K562 (cell line): Measurements from ENCODE around the gene ACTL8. TPM values are rescaled to one million over a fixed set of nuclear protein-coding genes. Genes with fewer than 3 reads are reported as not detected.

Source experiments
- ATAC-seq: fragments of 200-7000 bp; cut with Tn5 transposase; 3 replicates; pipeline ENCODE4 v1.9.1; 2020; ENCODE audit warnings: moderate library complexity
- BruUV-seq: library from RNA; stranded (reverse); fragments of 400-500 nt; replicated peaks from 2 replicates; lab custom pipeline; 2021; lab: Mats Ljungman, UMichigan
- CTCF ChIA-PET: fragments of 300-600 bp; formaldehyde crosslinking; extraction: SDS; loops from one replicate; lab custom pipeline; 2021; ENCODE audit warnings: low intra/inter-chr PET ratio; lab: Yijun Ruan, JAX
- POLR2A ChIA-PET: fragments of 300-600, 350-650 bp; sonication (Branson Sonifier 250); formaldehyde crosslinking; extraction: SDS; loops from one replicate; lab custom pipeline; 2021; ENCODE audit warnings: antibody characterized with exemption, inconsistent platforms; lab: Yijun Ruan, JAX
- DNase-seq, 4 experiments: peaks; one replicate each; pipeline versions ENCODE4 v3.0.0 to v3.0.0-alpha.2; 2011 to 2018; ENCODE audit warnings: low spot score in 3 of 4, mixed read lengths in 3 of 4; ENCODE audit errors: extremely low read depth in 1 of 4
- FAIRE-seq: peaks from 2 replicates; lab custom pipeline; 2011; peaks lifted over from hg19 to GRCh38; lab: Jason Lieb, UNC
- H2AFZ ChIP-seq: 2 replicates; pipeline ENCODE4 v1.6.0; 2011; ENCODE audit warnings: low read depth, low read length, control low read depth, inconsistent platforms
- H3K27ac ChIP-seq: fragments of 200-600 bp; 3 replicates; pipeline ENCODE4 v1.8.0; 2011; ENCODE audit warnings: low read depth, mild to moderate bottlenecking, control low read depth, inconsistent platforms, low read length, moderate library complexity, mixed read lengths; ENCODE audit errors: extremely low read depth
- H3K27me3 ChIP-seq, 2 experiments: fragments of 300-600 bp in 1 of 2; 2 replicates in 1 of 2; 3 replicates in 1 of 2; pipeline versions ENCODE4 v1.6.0 to v1.8.0; 2011; ENCODE audit warnings: inconsistent platforms in 2 of 2, low read length in 2 of 2, mild to moderate bottlenecking in 1 of 2, mixed read lengths in 1 of 2, moderate library complexity in 1 of 2; ENCODE audit not compliant: control insufficient read depth in 2 of 2, insufficient read depth in 2 of 2
- H3K36me3 ChIP-seq: fragments of 300-600 bp; 3 replicates; pipeline ENCODE4 v1.8.0; 2011; ENCODE audit warnings: mild to moderate bottlenecking, low read length, inconsistent platforms; ENCODE audit not compliant: control insufficient read depth, insufficient read depth
- H3K4me1 ChIP-seq, 2 experiments: fragments of 200-600 bp in 1 of 2; replicated peaks in 1 of 2; 2 replicates in 1 of 2; 3 replicates in 1 of 2; pipeline versions ENCODE4 v1.5.1 to v1.8.0; 2011; ENCODE audit warnings: inconsistent platforms in 2 of 2, low read length in 2 of 2, mild to moderate bottlenecking in 1 of 2, mixed read lengths in 1 of 2, moderate library complexity in 1 of 2; ENCODE audit not compliant: control insufficient read depth in 2 of 2, insufficient read depth in 2 of 2
- H3K4me2 ChIP-seq: 2 replicates; pipeline ENCODE4 v1.6.1; 2011; ENCODE audit warnings: low read length, control low read depth, inconsistent platforms, mixed read lengths; ENCODE audit not compliant: insufficient read depth
- H3K4me3 ChIP-seq: fragments of 200-600 bp; sonication (generic), shearing (Covaris generic); 2 replicates; pipeline ENCODE4 v1.5.1; 2016; ENCODE audit warnings: control low read depth, inconsistent platforms
- H3K79me2 ChIP-seq: fragments of 200-600 bp; 3 replicates; pipeline ENCODE4 v1.8.0; 2011; ENCODE audit warnings: low read length, inconsistent platforms; ENCODE audit not compliant: control insufficient read depth, insufficient read depth
- H3K9ac ChIP-seq, 2 experiments: 2 replicates each; pipeline versions ENCODE4 v1.6.0 to v1.6.1; 2011; ENCODE audit warnings: low read depth in 2 of 2, low read length in 2 of 2, control low read depth in 1 of 2, inconsistent platforms in 1 of 2, mild to moderate bottlenecking in 1 of 2, mixed read lengths in 1 of 2; ENCODE audit not compliant: insufficient read depth in 1 of 2
- H3K9me1 ChIP-seq: one replicate; pipeline ENCODE4 v1.6.0; 2011; ENCODE audit warnings: inconsistent platforms, mild to moderate bottlenecking, low read length, moderate library complexity; ENCODE audit not compliant: control insufficient read depth, insufficient read depth
- H3K9me3 ChIP-seq: replicated peaks from 2 replicates; pipeline ENCODE4 v1.5.1; 2011; ENCODE audit warnings: low read depth, low read length, inconsistent platforms; ENCODE audit not compliant: control insufficient read depth, insufficient read depth
- H4K20me1 ChIP-seq: replicated peaks from 2 replicates; pipeline ENCODE4 v1.6.1; 2011; ENCODE audit warnings: low read length, inconsistent platforms, mixed read lengths; ENCODE audit not compliant: control insufficient read depth, insufficient read depth
- CBX3 ChIP-seq, 2 experiments: IDR thresholded peaks; 1 replicate in 1 of 2; 2 replicates in 1 of 2; pipeline ENCODE4 v1.6.1; 2012; ENCODE audit warnings: inconsistent platforms in 2 of 2, low read length in 2 of 2, borderline replicate concordance in 1 of 2, control low read depth in 1 of 2
- CREM ChIP-seq: IDR thresholded peaks from 2 replicates; pipeline ENCODE4 v1.6.1; 2014; ENCODE audit warnings: antibody characterized with exemption, low read depth
- DEAF1 ChIP-seq: fragments of 450-650 bp; formaldehyde crosslinking; IDR thresholded peaks from 2 replicates; pipeline ENCODE4 v1.4.0; 2020; ENCODE audit warnings: mild to moderate bottlenecking, moderate library complexity
- GABPB2 ChIP-seq: fragments of 250-450 bp; sonication (Bioruptor Pico); conservative IDR thresholded peaks from 2 replicates; pipeline ENCODE4 v1.5.1; 2021; ENCODE audit warnings: mild to moderate bottlenecking
- HMGN3 ChIP-seq: IDR thresholded peaks from 2 replicates; pipeline ENCODE4 v1.6.1; 2011; ENCODE audit warnings: borderline replicate concordance, low read depth, mild to moderate bottlenecking, mixed read lengths, low read length; ENCODE audit not compliant: insufficient read length; ENCODE audit errors: extremely low read depth
- JUND ChIP-seq, 2 experiments: IDR thresholded peaks; 2 replicates in 1 of 2; 3 replicates in 1 of 2; pipeline ENCODE4 v1.6.1; 2011; ENCODE audit warnings: borderline replicate concordance in 2 of 2, low read depth in 2 of 2, low read length in 2 of 2, improper control_type of control experiment in 1 of 2, missing biosample characterization in 1 of 2, missing genetic modification characterization in 1 of 2, missing genetic modification reagents in 1 of 2
- MIER1 ChIP-seq: fragments of 450-650 bp; IDR thresholded peaks from 2 replicates; pipeline ENCODE4 v1.6.1; 2016; ENCODE audit warnings: antibody characterized with exemption, mild to moderate bottlenecking, low read depth
- MTA2 ChIP-seq: fragments of 450-650 bp; IDR thresholded peaks from 2 replicates; pipeline ENCODE4 v1.6.1; 2016; ENCODE audit warnings: low read depth
- NCOA1 ChIP-seq: fragments of 450-650 bp; IDR thresholded peaks from 2 replicates; pipeline ENCODE4 v1.6.1; 2016; ENCODE audit warnings: low read depth
- NCOR1 ChIP-seq: fragments of 450-650 bp; IDR thresholded peaks from 2 replicates; pipeline ENCODE4 v1.6.1; 2016; ENCODE audit warnings: mild to moderate bottlenecking, moderate library complexity
- OTX1 ChIP-seq: fragments of 450-650 bp; formaldehyde crosslinking; IDR thresholded peaks from 2 replicates; pipeline ENCODE4 v1.4.0; 2022; ENCODE audit warnings: mild to moderate bottlenecking
- POLR2A ChIP-seq: fragments of 450-650 bp; conservative IDR thresholded peaks from 2 replicates; pipeline ENCODE4 v1.6.1; 2016
- POU5F1 ChIP-seq: fragments of 150-350 bp; IDR thresholded peaks from 2 replicates; pipeline ENCODE4 v1.6.1; 2014; ENCODE audit warnings: borderline replicate concordance, low read length, low read depth, mild to moderate bottlenecking; ENCODE audit not compliant: partially characterized antibody
- SRSF7 ChIP-seq: fragments of 200-400 bp; formaldehyde crosslinking; optimal IDR thresholded peaks from 2 replicates; pipeline ENCODE3; 2017; ENCODE audit warnings: mild to moderate bottlenecking, low read depth, low read length
- TAL1 ChIP-seq: fragments of 450-650 bp; IDR thresholded peaks from 2 replicates; pipeline ENCODE4 v1.6.1; 2016; ENCODE audit warnings: mild to moderate bottlenecking
- TRIM28 ChIP-seq: fragments of 450-650 bp; IDR thresholded peaks from 2 replicates; pipeline ENCODE4 v1.6.1; 2017
- WGBS: fragments of 100-300 bp; shearing (Covaris generic); methylation state at CpG from one replicate; pipeline ENCODE4 v1.1.6; 2016; ENCODE audit warnings: low coverage, mixed read lengths; ENCODE audit not compliant: insufficient coverage; ENCODE audit errors: missing lambda C conversion rate; 5-methylcytosine and 5-hydroxymethylcytosine counted together
- in situ Hi-C: fragments of 300-500 bp; cut with MboI; formaldehyde crosslinking; loops from 4 replicates; pipeline ENCODE4 v1.15.0; 2018; ENCODE audit warnings: inconsistent platforms, mixed read lengths
- intact Hi-C: fragments of 100-400 bp; cut with micrococcal nuclease; formaldehyde crosslinking; loops from 2 replicates; pipeline ENCODE4 v1.14.2; 2022
- polyA plus RNA-seq, 8 experiments: library from polyadenylated mRNA; depleted of rRNA in 4 of 8; stranded (reverse) in 5 of 8; unstranded in 3 of 8; fragments of >200 nt; fragmentation: Nextera tagmentation in 2 of 8; fragmentation: Illumina TruSeq in 1 of 8; extraction: Ambion mirVana in 2 of 8; extraction: Trizol in 1 of 8; gene quantifications; 2 replicates each; pipeline versions ENCODE4 v1.2.1 to v1.2.3, GENCODE V29; 2011 to 2014; ENCODE audit warnings: inconsistent platforms in 1 of 8, missing spikeins in 1 of 8
- total RNA-seq, 7 experiments: library from RNA; depleted of rRNA in 6 of 7; stranded (reverse); fragments of >200 nt in 6 of 7; fragmentation: Illumina TruSeq in 2 of 7; extraction: Trizol in 2 of 7; gene quantifications; 2 replicates each; pipeline versions ENCODE4 v1.2.1 to v1.2.3, GENCODE V29; 2011 to 2021; ENCODE audit warnings: low replicate concordance in 1 of 7
- TF ChIP-seq, protein P1 (sequence below): IDR thresholded peaks from 3 replicates; pipeline ENCODE4 v1.6.1; 2011; ENCODE audit warnings: borderline replicate concordance, mild to moderate bottlenecking; ENCODE audit not compliant: insufficient read length, insufficient read depth

Gene ACTL8
- total and polyA plus RNA-seq, 9 of the 15 experiments (the other 6 are each of a cell fraction or from before 2014, with no cell fraction given) = 0.30 to 3.3 (median 1.6) TPM

DNA sequence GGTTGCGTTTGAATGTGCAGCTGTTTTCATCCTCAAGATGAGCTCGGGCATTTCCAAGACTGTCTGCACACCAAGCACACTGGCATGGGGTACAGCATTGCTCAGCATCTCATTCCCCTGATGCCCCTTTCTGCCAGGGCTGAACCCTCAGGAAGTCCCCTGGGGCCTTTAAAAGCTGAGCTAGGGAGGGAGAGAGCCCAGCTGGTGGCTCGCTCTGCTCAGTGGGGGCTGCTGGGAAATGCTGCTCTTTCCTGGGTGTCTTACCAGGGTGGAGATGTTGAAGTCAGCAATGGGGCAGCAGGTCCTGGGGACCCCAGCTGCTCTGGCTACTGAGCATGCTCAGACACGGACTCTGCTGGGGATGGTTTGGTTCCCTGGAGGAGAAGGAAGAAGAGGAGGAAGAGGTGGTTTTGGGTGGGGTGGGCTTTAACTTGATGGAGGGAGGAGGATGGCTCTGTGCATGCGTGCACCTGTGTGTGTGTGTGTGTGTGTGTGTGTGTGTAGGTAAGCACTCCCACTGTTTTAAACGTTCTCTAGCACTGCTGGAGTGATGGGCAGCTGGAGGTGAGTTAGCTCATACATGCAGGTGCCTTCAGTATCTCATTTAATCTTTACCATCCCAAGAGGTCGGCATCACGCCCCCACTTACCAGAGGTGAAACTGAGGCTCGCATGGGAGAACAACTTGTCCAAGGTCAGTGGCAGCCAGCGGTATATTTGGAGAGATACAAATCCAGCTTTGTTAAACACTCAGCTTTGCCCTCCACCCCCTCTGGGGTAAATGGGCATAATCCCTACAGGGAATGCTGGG, 40.9 kb downstream of the ACTL8 start:
- peaks cover 8 to 35% of the 10 kb centered on the region in 2 experiments; a peak in 3 of 5 replicates for H3K27me3 ChIP-seq
- no peak overlapping the region for H2AFZ ChIP-seq
- H4K20me1 ChIP-seq = peaks cover 15% of the 10 kb centered on the region; the same call in 1 of the 2 replicates
- no peak overlapping the region for H3K4me2 ChIP-seq
- WGBS = under 1% methylated on average over 10 of the region's 10 CpGs
- H3K79me2 ChIP-seq = no peaks in the 10 kb centered on the region
- H3K36me3 ChIP-seq = no peaks in the 10 kb centered on the region
- CTCF ChIA-PET = no interaction called here
- ATAC-seq = no peak
- BruUV-seq = no TSS peak
- H3K27ac ChIP-seq = no peak overlapping the region
- TF ChIP-seq POLR2A = no peak
- TF ChIP-seq CBX3 (IDR thresholded peaks at IDR 0.05; ENCODE audit: borderline replicate concordance in 1 of 2, low read length in 2 of 2) = no peak
- TF ChIP-seq JUND (IDR thresholded peaks at IDR 0.05; ENCODE audit: borderline replicate concordance, low read depth, low read length) = no peak
- TF ChIP-seq JUND (tag; IDR thresholded peaks at IDR 0.05; ENCODE audit: borderline replicate concordance, low read depth, low read length) = no peak
- no peak for TF ChIP-seq TAL1
- no peak for TF ChIP-seq NCOR1
- no peak for TF ChIP-seq SRSF7
- no peak for TF ChIP-seq POU5F1
- TF ChIP-seq HMGN3 = no peak
- TF ChIP-seq MTA2 = no peak
- TF ChIP-seq NCOA1 = no peak
- TF ChIP-seq TRIM28 = no peak
- no peak for TF ChIP-seq MIER1
- no peak for TF ChIP-seq CREM
- TF ChIP-seq, protein P1, sequence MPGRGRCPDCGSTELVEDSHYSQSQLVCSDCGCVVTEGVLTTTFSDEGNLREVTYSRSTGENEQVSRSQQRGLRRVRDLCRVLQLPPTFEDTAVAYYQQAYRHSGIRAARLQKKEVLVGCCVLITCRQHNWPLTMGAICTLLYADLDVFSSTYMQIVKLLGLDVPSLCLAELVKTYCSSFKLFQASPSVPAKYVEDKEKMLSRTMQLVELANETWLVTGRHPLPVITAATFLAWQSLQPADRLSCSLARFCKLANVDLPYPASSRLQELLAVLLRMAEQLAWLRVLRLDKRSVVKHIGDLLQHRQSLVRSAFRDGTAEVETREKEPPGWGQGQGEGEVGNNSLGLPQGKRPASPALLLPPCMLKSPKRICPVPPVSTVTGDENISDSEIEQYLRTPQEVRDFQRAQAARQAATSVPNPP = no peak
- TF ChIP-seq OTX1 (CRISPR knock-in tag) = no peak
- TF ChIP-seq DEAF1 = no peak
- no peak for TF ChIP-seq GABPB2 (CRISPR knock-in tag)
- intact Hi-C loops = no loop called here
- no peak overlapping the region for H3K9ac ChIP-seq
- in situ Hi-C loops = no loop called here
- DNase-seq = no peak
- H3K9me1 ChIP-seq = no peaks in the 10 kb centered on the region
- no peak for FAIRE-seq
- H3K9me3 ChIP-seq = no peaks in the 10 kb centered on the region
- POLR2A ChIA-PET = interaction anchor here (0.6 kb wide), 1 partner anchor 658 kb away, joined by 3 read pairs; no protein-coding TSS in a partner anchor
- no peak overlapping the region for H3K4me3 ChIP-seq
- H3K4me1 ChIP-seq = peaks cover 0 to 1% of the 10 kb centered on the region in 2 experiments; a peak in 1 of 5 replicates
